Epithelial cell of esophagus (primary cell): ENCODE results near the gene PRAC2.

Experiments
- DNase-seq: peaks from one replicate; pipeline ENCODE4 v3.0.0; 2010; ENCODE audit warnings: low read depth
- H3K4me3 ChIP-seq: 2 replicates; pipeline ENCODE4 v1.5.1; 2011; ENCODE audit warnings: mild to moderate bottlenecking, low read length, control low read depth
- TF ChIP-seq, protein P1 (sequence below): IDR thresholded peaks from 2 replicates; pipeline ENCODE4 v1.5.1; 2011; ENCODE audit warnings: low read depth, mild to moderate bottlenecking, low read length, control low read depth, inconsistent platforms; ENCODE audit not compliant: insufficient read depth; ENCODE audit errors: missing control alignments

Gene PRAC2

GRCh38 chr17:48761114-48761513 is 38.1 kb downstream of the PRAC2 start:
- TF ChIP-seq, protein P1, sequence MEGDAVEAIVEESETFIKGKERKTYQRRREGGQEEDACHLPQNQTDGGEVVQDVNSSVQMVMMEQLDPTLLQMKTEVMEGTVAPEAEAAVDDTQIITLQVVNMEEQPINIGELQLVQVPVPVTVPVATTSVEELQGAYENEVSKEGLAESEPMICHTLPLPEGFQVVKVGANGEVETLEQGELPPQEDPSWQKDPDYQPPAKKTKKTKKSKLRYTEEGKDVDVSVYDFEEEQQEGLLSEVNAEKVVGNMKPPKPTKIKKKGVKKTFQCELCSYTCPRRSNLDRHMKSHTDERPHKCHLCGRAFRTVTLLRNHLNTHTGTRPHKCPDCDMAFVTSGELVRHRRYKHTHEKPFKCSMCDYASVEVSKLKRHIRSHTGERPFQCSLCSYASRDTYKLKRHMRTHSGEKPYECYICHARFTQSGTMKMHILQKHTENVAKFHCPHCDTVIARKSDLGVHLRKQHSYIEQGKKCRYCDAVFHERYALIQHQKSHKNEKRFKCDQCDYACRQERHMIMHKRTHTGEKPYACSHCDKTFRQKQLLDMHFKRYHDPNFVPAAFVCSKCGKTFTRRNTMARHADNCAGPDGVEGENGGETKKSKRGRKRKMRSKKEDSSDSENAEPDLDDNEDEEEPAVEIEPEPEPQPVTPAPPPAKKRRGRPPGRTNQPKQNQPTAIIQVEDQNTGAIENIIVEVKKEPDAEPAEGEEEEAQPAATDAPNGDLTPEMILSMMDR = no peak
- H3K4me3 ChIP-seq = no peak overlapping the region
- DNase-seq = no peak

- TF ChIP-seq, protein P1 = no peak
- no peak for DNase-seq
- H3K4me3 ChIP-seq = no peak overlapping the region
Observed at GRCh38 chr17:48767263-48767774, 44.3 kb downstream of the PRAC2 start.

DNA sequence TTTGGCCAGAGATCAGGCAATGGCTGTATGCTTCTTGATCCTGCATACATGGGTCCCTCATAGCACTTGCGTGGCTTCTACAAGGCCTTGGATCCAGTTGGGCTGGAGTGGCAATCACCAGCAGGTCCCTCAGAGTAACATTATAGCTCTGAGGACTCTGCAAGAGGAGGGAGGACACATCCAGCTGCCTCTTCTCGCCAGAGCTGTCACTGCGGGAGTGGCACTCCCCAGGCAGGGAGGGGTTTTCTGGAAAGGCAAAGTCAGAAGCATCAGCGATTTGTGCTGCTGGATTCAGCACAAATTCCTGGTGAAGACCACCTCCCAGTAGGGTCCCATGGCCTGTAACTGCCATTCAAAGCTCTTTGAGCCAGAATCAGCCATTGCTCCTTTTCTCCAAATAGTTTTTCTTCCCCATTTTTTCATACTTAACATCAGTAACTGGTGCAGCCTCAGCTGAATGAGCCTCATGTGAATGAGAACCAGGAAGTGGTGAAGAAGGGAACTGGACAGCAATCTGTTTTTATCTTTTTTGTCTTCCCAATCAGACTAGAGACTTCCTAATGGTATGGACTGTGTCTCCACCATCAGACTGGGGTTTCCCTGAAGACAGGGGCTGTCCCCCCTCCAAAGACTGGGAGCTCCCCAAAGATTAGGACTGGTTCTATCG is 46.2 kb downstream of the PRAC2 start:
- H3K4me3 ChIP-seq = no peak overlapping the region
- DNase-seq = no peak
- TF ChIP-seq, protein P1 = no peak

DNA sequence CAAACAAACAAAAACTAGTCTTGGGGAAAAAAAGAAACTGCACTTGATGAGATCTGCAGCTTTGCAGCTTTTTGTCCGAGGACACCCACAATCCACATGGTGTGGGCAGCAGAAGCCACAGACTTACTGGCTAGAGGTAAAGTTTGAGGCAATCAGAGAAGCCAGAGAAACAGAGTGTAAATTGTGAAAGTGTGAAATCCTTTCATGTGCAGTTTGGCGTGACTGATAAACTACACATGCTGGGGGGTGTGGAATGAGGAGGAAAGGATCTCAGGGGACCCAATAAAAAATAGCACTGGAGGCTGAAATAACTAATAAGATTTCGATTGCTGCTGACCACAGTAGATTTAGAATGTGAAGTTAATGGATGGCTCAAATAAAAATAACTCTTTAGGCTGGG is 48.0 kb downstream of the PRAC2 start:
- no peak overlapping the region for H3K4me3 ChIP-seq
- DNase-seq = no peak
- TF ChIP-seq, protein P1 = no peak

DNA sequence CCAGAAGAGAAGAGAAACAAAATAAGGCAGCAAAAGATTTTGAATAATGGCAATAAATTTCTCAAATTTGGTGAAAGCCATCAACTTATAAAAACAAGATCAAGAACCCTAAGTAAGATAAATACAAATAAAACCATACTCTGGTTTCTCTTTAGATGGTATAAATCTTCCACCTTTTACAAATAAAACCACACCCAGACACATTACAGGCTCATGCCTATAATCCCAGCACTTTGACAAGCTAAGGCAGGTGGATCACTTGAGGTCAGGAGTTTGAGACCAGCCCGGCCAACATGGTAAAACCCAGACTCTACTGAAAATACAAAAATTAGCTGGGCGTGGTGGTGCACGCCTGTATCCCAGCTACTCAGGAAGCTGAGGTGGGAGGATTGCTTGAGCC is 50.3 kb downstream of the PRAC2 start:
- TF ChIP-seq, protein P1 = no peak
- DNase-seq = no peak
- H3K4me3 ChIP-seq = no peak overlapping the region
